ENCODE data around the gene FBXO15.

FBXO15 gene, protein sequence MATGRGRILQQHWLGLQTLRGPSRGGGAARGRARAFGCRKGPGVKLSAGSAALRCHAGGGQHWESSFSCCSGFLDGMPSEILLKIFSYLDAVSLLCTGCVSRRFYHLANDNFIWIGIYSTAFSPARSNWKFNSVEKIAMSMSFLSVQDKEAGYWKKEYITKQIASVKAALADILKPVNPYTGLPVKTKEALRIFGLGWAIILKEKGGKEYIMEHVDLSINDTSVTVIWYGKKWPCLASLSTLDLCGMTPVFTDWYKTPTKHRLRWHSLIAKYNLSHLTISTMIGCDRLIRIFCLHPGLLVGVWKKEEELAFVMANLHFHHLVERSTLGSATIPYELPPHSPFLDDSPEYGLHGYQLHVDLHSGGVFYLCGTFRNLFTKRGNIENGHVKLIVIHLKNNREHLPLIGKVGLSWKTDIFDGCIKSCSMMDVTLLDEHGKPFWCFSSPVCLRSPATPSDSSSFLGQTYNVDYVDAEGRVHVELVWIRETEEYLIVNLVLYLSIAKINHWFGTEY

DNA sequence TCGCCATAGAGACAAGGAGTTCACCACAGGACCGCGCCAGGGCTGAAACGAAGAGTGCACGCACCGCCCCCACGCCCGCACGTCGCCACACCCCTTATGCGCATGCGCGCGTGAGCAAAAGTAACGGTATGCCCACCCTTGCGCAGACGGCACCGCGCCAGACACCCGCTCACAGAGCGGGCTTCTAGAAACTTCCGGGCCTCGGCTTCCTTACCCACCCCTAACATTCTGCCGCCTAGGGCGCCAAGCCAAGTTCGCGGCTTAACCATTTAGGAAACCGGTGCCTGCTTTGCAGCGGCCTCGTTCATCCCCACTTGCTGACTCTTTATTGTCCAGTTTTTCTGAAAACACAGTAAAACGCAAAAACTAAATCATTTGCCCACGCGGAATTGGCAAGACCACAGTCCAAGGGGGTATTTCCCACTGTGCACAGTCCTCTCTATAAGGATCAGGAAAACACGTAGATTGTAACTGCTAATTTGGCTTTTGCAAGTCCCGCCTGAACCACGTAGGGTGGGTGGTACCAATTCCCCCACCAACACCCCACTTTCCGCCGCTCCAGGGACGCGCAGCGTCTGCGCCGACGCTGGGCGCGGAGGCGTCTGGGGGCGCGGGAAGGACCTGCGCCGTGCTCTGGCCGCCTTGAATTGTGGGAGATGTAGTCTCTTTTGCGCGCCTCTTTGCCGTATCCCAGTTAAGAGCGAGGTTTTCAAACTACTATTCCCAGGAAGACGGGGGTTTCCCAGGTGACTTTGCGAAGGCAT is at the start of gene FBXO15, which contains the start of gene TIMM21:
TSS of gene FBXO15 (minus strand) at position 56 of the 764 bp plus-strand sequence. CDS start at position 7, 49 bp downstream.
TSS of gene TIMM21 (plus strand) at position 745 of the 764 bp plus-strand sequence. CDS start 286 bp downstream, outside the sequence.
- Histone ChIP-seq H3K27me3 (ENCODE audit: control insufficient read depth in 1 of 2, insufficient read depth in 2 of 2, low read length in 2 of 2) (no peaks in the 10 kb centered on the region), H3K9ac (ENCODE audit: low read length) (peak within 1 kb of the TSS; percentile 96), H3K36me3 (ENCODE audit: insufficient read depth, low read length) (peaks cover 4% of the 10 kb centered on the region), H3K4me3 (ENCODE audit: low read depth in 1 of 2, low read length in 2 of 2) (peak within 1 kb of the TSS; percentile 73 to 100), H3K27ac (ENCODE audit: low read depth, low read length) (peak within 1 kb of the TSS; percentile 97), H3K9me3 (ENCODE audit: low read length) (no peaks in the 10 kb centered on the region), H3K4me1 (ENCODE audit: insufficient read depth, low read length) (peaks cover 35% of the 10 kb centered on the region)

DNA sequence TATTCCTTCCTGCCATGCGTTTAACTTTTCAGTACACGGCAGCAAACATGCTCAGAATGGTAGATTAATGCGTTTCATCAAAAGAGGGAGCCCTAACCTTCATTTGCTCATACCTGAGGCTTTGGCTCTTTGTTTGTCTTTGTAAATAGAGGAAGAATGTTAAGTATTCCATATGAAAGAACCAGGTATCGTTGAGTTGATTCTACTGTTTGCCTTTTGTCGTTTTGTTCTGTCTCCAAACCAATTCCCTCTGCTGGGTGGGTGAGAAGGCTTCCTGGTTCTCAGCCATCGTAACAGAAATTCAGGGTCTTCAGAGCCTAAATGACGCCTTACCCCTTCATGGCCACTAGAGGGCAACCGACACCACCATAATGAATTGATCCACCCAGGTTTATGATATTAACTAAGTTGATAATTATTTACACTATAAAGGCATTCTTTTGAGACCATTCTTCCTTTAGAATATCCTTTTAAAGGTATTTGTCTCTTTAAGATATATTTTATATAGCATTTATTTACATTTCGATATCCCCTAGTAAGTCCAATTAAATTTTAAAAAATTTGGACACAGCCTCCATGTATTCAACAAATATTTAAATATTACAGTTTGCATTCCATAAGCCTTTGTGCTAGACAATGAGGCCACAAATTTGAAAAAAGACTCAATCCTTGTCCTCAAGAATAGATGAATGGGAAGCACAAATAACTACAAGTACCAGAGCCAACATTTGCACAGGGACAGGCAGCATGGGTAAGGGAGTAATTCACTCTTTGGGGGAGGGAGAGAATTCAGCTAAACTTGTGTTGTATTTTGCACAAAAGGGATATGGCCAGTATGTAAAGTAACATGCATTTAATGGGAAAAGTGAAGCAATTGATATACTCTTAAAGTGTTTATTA is 48.8 kb upstream of the FBXO15 start:
- no peaks in the 10 kb centered on the region for H3K27me3 ChIP-seq (ENCODE audit: control insufficient read depth in 1 of 2, insufficient read depth in 2 of 2, low read length in 2 of 2)
- H3K9me3 ChIP-seq (ENCODE audit: low read length) = no peaks in the 10 kb centered on the region
- no peaks in the 10 kb centered on the region for H3K36me3 ChIP-seq (ENCODE audit: insufficient read depth, low read length)
- no peak overlapping the region for H3K27ac ChIP-seq (ENCODE audit: low read depth, low read length)
- peak overlapping the region in 1 of 2 donors; percentile 36 for H3K4me3 ChIP-seq (ENCODE audit: low read depth in 1 of 2, low read length in 2 of 2)
- H3K9ac ChIP-seq (ENCODE audit: low read length) = peak overlapping the region; percentile 14
- peaks cover 4% of the 10 kb centered on the region for H3K4me1 ChIP-seq (ENCODE audit: insufficient read depth, low read length)

DNA sequence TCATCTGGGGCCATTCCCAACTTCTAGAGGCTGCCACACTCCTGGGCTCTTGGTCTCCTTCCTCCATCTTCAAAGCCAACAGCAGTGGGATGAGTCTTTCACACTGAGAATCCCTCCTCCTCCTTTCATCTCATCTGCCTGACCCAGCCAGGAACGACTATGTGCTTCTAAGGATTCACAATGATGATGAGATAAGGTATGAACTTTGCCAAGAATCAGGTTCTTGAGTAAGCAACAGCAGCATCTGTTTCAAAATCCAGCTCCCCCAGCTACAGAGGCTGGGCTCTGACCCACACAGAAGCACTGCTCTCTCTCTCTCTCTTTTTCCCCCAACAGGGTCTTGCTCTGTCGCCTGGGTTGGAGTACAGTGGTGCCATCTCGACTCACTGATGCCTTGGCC is 47.1 kb upstream of the FBXO15 start:
- Histone ChIP-seq H3K9ac (ENCODE audit: low read length) (no peak overlapping the region), H3K27me3 (ENCODE audit: control insufficient read depth in 1 of 2, insufficient read depth in 2 of 2, low read length in 2 of 2) (no peaks in the 10 kb centered on the region), H3K4me3 (ENCODE audit: low read depth in 1 of 2, low read length in 2 of 2) (no peak overlapping the region), H3K27ac (ENCODE audit: low read depth, low read length) (no peak overlapping the region), H3K36me3 (ENCODE audit: insufficient read depth, low read length) (no peaks in the 10 kb centered on the region), H3K9me3 (ENCODE audit: low read length) (no peaks in the 10 kb centered on the region), H3K4me1 (ENCODE audit: insufficient read depth, low read length) (peaks cover 4% of the 10 kb centered on the region)

DNA sequence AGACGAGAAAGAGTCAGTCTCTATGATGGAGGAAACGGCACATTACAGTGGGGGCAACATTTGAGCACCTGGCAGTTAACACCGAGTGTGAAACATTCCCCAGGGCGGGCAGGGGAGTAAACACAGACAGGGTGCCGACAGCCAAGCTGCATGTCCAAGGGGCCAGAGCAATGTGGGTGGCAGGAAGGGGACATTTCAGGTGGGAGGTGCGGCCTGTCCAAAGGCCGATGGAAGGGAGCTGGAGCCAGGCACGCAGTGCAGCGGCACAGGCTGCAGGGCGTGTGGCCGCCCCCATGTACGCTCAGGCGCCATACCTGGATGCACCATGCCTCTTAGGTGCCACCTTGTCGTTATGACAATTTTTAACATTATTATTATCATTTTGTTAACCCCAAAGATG is 43.9 kb upstream of the FBXO15 start:
- H3K9ac ChIP-seq (ENCODE audit: low read length) = no peak overlapping the region
- no peaks in the 10 kb centered on the region for H3K9me3 ChIP-seq (ENCODE audit: low read length)
- H3K4me1 ChIP-seq (ENCODE audit: insufficient read depth, low read length) = peaks cover 2% of the 10 kb centered on the region
- no peaks in the 10 kb centered on the region for H3K27me3 ChIP-seq (ENCODE audit: control insufficient read depth in 1 of 2, insufficient read depth in 2 of 2, low read length in 2 of 2)
- no peak overlapping the region for H3K27ac ChIP-seq (ENCODE audit: low read depth, low read length)
- H3K4me3 ChIP-seq (ENCODE audit: low read depth in 1 of 2, low read length in 2 of 2) = no peak overlapping the region
- no peaks in the 10 kb centered on the region for H3K36me3 ChIP-seq (ENCODE audit: insufficient read depth, low read length)

DNA sequence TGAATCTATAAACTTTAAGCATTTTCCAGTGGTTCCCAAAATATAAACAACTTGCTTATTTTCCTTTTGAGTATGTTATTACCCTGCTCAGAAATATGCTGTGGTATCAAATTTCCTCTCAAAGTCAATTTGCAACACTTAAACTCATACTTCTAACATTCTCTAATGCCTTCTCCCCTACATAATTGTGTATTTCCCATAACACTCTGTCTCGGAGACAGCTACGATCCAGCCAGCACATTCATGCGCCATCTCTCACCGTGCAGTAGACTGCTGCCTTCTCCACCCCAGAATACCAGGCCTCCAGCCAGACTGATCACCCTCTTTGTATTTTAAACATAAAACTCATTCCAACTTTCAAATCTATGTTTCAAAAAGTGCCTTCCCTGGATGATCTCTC is 42.5 kb upstream of the FBXO15 start:
- Histone ChIP-seq H3K4me3 (ENCODE audit: low read depth in 1 of 2, low read length in 2 of 2) (no peak overlapping the region), H3K36me3 (ENCODE audit: insufficient read depth, low read length) (no peaks in the 10 kb centered on the region), H3K27me3 (ENCODE audit: control insufficient read depth in 1 of 2, insufficient read depth in 2 of 2, low read length in 2 of 2) (no peaks in the 10 kb centered on the region), H3K4me1 (ENCODE audit: insufficient read depth, low read length) (no peaks in the 10 kb centered on the region), H3K27ac (ENCODE audit: low read depth, low read length) (no peak overlapping the region), H3K9ac (ENCODE audit: low read length) (no peak overlapping the region), H3K9me3 (ENCODE audit: low read length) (no peaks in the 10 kb centered on the region)

DNA sequence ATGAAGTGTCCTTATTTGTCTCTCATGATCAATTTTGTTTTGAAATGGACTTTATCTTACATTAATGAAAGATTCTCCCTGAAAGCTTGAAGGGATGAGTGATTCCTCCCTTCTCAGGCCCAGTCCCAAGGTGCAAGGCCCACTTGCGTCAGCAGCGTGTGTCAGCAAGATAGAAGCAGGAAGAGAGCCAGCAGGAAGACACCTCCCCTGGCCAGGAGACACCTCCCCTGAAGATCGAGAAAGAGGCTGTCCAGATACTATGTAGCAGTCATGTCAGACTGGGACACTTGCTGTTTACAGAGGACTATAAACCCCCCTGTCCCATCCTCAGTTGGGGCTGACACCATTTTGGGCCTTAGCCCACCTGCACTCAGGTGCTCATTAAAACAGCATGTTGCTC is 39.0 kb upstream of the FBXO15 start:
- Histone ChIP-seq H3K36me3 (ENCODE audit: insufficient read depth, low read length) (no peaks in the 10 kb centered on the region), H3K27me3 (ENCODE audit: control insufficient read depth in 1 of 2, insufficient read depth in 2 of 2, low read length in 2 of 2) (no peaks in the 10 kb centered on the region)

DNA sequence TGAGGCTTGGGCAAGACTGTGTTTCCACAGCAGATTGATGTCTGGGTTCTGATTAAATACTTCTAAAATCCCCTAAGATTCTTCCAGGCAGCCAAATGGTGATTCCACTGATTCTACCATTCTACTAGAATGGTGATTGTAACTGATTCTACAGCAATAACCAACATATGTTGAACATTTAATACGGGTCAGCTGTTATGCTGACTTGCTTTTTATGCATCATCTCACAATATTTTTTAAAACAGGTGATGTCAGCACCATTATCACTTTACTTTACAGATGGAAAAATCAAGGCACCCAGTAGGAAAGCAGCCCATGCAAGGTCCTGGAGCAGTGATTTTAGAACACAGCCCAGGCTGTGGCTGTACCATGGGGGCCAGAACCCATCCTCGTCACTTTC is 38.2 kb upstream of the FBXO15 start:
- no peak overlapping the region for H3K4me3 ChIP-seq (ENCODE audit: low read depth in 1 of 2, low read length in 2 of 2)
- H3K27ac ChIP-seq (ENCODE audit: low read depth, low read length) = no peak overlapping the region
- H3K9me3 ChIP-seq (ENCODE audit: low read length) = no peaks in the 10 kb centered on the region
- H3K36me3 ChIP-seq (ENCODE audit: insufficient read depth, low read length) = no peaks in the 10 kb centered on the region
- H3K27me3 ChIP-seq (ENCODE audit: control insufficient read depth in 1 of 2, insufficient read depth in 2 of 2, low read length in 2 of 2) = no peaks in the 10 kb centered on the region
- no peaks in the 10 kb centered on the region for H3K4me1 ChIP-seq (ENCODE audit: insufficient read depth, low read length)
- H3K9ac ChIP-seq (ENCODE audit: low read length) = no peak overlapping the region

More for the DNA sequence above, 39.0 kb upstream of the FBXO15 start:
- H3K9ac ChIP-seq (ENCODE audit: low read length) = no peak overlapping the region
- no peaks in the 10 kb centered on the region for H3K4me1 ChIP-seq (ENCODE audit: insufficient read depth, low read length)
- no peak overlapping the region for H3K4me3 ChIP-seq (ENCODE audit: low read depth in 1 of 2, low read length in 2 of 2)
- no peak overlapping the region for H3K27ac ChIP-seq (ENCODE audit: low read depth, low read length)
- H3K9me3 ChIP-seq (ENCODE audit: low read length) = no peaks in the 10 kb centered on the region

DNA sequence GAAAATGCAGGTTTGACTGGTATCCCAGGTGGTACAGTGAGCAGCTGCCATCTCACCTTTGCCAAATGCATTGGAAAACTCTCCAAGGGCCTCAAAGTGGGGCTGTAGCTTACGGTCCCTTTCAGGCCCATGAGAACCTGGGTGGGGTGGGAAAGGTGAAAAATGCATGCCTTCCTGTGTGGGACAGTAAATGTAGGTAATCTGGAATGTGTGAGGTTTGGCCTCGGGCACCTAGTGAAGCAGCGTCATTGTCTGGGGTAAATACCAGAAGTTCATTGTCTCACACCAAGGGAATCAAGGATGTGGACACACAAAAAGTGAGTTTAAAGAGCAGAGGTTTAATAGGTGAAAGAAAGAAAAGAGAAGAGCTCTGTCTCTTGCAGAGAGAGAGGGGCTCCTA is 37.2 kb upstream of the FBXO15 start:
- Histone ChIP-seq H3K4me3 (ENCODE audit: low read depth in 1 of 2, low read length in 2 of 2) (no peak overlapping the region), H3K9me3 (ENCODE audit: low read length) (no peaks in the 10 kb centered on the region), H3K9ac (ENCODE audit: low read length) (no peak overlapping the region), H3K27me3 (ENCODE audit: control insufficient read depth in 1 of 2, insufficient read depth in 2 of 2, low read length in 2 of 2) (no peaks in the 10 kb centered on the region), H3K27ac (ENCODE audit: low read depth, low read length) (no peak overlapping the region), H3K4me1 (ENCODE audit: insufficient read depth, low read length) (no peaks in the 10 kb centered on the region), H3K36me3 (ENCODE audit: insufficient read depth, low read length) (no peaks in the 10 kb centered on the region)

DNA sequence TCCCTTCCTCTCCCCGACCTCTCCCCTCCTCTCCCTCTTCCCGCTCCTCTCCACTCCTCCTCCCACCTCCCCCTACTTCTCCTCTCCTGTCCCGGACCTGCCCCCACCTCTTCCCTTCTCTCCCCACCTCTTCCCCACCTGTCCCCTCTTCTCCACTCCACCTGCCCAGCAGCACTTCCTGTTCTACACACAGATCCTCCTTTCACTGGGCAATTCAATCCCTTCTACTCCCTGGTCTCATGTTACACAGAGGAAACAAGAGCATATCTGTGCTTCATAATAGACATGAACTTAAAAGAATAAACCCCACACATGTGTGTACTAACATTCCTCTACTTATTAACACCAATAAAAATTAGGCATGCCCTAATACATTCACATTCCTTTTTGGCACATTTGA is 35.5 kb upstream of the FBXO15 start:
- Histone ChIP-seq H3K36me3 (ENCODE audit: insufficient read depth, low read length) (no peaks in the 10 kb centered on the region), H3K27me3 (ENCODE audit: control insufficient read depth in 1 of 2, insufficient read depth in 2 of 2, low read length in 2 of 2) (no peaks in the 10 kb centered on the region), H3K27ac (ENCODE audit: low read depth, low read length) (no peak overlapping the region), H3K4me3 (ENCODE audit: low read depth in 1 of 2, low read length in 2 of 2) (no peak overlapping the region), H3K4me1 (ENCODE audit: insufficient read depth, low read length) (no peaks in the 10 kb centered on the region), H3K9ac (ENCODE audit: low read length) (no peak overlapping the region), H3K9me3 (ENCODE audit: low read length) (no peaks in the 10 kb centered on the region)

DNA sequence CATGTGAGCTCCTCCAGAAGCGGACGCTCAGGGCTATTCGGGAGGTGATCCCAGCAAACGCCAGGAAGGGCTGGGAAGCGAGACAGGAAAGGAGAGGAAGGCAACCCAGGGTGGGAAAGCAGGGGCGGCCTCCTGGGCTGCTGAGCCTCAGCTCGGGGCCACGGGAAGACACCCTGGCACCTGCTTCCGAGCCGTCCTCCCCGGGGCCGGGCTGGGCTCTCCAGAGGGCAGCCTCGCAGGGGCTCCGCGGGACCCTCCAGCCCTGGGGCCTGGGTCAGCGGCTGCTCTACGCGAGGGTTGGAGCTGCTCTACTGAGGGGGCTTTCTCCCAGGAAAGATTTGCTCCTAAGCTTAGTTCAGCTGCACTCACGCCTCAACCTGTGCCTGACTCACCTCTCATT is 34.7 kb upstream of the FBXO15 start:
- Histone ChIP-seq H3K9ac (ENCODE audit: low read length) (no peak overlapping the region), H3K4me3 (ENCODE audit: low read depth in 1 of 2, low read length in 2 of 2) (no peak overlapping the region), H3K9me3 (ENCODE audit: low read length) (no peaks in the 10 kb centered on the region), H3K36me3 (ENCODE audit: insufficient read depth, low read length) (no peaks in the 10 kb centered on the region), H3K4me1 (ENCODE audit: insufficient read depth, low read length) (no peaks in the 10 kb centered on the region), H3K27me3 (ENCODE audit: control insufficient read depth in 1 of 2, insufficient read depth in 2 of 2, low read length in 2 of 2) (no peaks in the 10 kb centered on the region), H3K27ac (ENCODE audit: low read depth, low read length) (no peak overlapping the region)
